HG02852 (cell line): ENCODE results near the gene GALNT5.
"Not testable (repeated sequence)": the region's sequence is repeated elsewhere in the genome, so short reads cannot be mapped to it uniquely, and the experiment has no call there.

Experiments used
- ATAC-seq: cut with Tn5 transposase; IDR thresholded peaks from one replicate; pipeline ENCODE4 v1.9.1; 2021; ENCODE audit warnings: mild to moderate bottlenecking, moderate library complexity; ENCODE audit not compliant: unreplicated experiment

GALNT5 gene, protein sequence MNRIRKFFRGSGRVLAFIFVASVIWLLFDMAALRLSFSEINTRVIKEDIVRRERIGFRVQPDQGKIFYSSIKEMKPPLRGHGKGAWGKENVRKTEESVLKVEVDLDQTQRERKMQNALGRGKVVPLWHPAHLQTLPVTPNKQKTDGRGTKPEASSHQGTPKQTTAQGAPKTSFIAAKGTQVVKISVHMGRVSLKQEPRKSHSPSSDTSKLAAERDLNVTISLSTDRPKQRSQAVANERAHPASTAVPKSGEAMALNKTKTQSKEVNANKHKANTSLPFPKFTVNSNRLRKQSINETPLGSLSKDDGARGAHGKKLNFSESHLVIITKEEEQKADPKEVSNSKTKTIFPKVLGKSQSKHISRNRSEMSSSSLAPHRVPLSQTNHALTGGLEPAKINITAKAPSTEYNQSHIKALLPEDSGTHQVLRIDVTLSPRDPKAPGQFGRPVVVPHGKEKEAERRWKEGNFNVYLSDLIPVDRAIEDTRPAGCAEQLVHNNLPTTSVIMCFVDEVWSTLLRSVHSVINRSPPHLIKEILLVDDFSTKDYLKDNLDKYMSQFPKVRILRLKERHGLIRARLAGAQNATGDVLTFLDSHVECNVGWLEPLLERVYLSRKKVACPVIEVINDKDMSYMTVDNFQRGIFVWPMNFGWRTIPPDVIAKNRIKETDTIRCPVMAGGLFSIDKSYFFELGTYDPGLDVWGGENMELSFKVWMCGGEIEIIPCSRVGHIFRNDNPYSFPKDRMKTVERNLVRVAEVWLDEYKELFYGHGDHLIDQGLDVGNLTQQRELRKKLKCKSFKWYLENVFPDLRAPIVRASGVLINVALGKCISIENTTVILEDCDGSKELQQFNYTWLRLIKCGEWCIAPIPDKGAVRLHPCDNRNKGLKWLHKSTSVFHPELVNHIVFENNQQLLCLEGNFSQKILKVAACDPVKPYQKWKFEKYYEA

GRCh38 chr2:157257312-157258252 is at the start of gene GALNT5:
TSS of gene GALNT5 (plus strand) at chr2:157257705. CDS start at chr2:157258083, 378 bp downstream.
- ATAC-seq = no peak

DNA sequence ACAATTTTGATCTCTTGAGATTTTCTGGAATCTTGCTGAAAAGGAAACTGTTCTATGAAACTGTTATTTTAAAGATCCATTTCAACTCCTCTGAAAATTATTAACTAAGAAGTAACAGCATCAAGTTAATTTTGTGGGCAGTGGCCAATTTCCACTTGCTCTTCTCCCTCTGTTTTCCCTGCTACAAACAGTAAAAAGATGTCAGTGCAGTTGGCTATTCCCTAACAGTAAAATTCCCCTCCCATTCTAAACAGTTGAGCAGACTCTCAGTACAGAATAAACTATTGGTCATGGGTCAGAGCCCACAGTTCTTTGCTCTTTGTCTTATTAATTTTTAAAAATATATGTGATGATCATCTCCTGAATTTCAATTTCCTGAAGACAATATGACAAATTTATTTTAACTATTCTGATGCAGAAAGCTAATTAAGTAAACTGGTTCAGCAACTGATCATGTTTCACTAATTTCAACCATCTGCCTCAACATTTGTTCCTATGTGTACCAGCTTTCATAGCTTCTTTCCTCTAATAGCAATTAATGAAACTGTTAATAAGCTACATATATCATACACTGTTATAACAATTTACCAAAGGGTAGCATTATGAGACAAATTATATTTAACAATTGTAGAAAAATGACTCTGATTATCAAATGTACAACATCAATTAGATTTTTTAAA is 41.1 kb upstream of the GALNT5 start:
- ATAC-seq = no peak

DNA sequence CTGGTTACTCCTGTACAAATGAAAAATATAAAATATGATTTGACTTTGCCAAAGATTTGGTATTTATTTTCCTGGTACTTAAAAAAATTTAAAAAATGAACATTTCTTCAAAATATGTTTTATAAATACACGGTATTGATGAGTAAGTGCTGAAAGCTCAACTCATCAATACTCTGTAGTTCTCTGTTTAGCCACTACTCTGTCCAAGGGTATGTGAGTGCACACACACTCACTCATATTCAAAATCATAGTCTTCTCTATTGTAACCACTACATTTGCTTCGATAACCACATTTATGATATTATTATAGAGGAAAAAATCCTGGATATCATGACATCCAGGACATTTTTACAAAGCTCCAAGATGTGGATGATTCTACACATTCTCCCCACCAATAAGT is 40.1 kb upstream of the GALNT5 start:
- no peak for ATAC-seq

DNA sequence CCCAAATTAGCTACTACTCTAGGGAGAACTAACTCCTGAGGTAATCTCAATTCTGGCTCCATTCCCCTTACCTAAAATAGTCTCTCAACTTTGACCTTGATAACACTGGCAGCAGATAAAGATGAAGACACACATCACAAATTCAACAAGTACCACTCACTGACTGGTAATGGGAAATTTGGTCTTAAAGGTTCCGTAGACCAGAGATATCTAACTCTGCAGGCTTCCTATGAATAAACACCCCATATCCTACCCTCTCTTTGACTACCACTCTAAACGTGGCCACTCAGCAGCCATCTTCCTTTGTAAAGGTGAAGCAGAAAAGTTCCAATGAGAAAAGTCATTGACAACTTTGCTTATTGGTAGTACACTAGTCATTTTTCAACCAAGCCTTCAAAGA is 38.6 kb upstream of the GALNT5 start:
- no peak for ATAC-seq

- ATAC-seq = no peak
Measured at GRCh38 chr2:157220502-157220901, 37.0 kb upstream of the GALNT5 start.

DNA sequence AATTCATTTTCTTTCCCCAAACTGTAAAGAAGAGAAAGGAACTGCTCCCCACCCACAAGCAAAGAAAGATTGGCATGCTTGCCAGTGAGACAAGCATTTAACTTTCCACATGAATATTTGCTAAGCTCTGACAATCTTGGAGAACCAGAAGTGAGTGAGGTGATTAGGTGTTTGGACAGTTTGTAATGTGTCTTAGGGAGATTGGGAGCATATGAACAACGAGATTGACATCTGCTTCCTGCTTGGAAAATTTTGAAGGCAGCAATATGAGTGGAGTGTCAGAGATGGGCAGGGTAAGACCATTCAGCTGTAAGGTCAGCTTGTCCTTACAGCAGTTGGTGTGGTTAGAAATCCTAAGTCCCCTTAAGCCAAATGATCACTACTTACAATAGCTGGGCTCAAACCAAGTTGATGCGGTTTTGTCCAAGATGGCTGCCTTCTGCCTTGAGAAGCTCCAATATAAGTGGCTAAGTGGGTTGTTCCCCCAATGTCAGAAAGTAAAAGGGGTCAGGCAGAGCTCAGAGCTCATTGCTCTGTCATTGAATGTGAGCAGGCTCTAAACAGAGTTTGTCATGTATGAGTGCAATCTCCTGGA is 36.0 kb upstream of the GALNT5 start:
- no peak for ATAC-seq

DNA sequence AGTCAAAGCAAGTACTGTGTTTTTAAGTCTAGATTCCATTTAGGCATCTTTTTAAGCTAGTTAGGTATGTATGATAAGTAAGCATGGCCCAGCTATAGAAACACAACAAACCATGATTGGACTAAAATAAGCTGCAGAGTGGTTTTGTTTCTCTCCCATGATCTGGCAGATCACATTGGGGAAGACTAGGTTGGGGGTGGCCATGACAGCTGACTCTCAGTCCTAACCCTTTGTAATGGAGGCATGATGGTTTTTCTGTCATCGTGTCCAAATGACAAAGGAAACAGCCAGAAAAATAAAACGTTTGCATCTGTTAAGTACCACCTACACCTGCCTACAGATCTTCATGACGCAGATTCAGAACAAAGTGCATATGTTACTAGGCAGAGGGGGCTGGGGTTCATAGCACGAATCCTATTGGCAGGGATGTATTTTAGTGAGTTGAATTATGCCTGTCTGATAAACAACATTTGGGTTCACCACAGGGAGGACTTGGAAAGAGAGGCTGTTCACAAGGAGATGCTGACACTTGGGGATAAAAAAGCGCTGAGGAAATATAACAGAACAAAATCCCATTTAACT is 33.8 kb upstream of the GALNT5 start:
- no peak for ATAC-seq

- ATAC-seq = not testable (repeated sequence)
Measured at GRCh38 chr2:157224448-157224847, 33.1 kb upstream of the GALNT5 start.

DNA sequence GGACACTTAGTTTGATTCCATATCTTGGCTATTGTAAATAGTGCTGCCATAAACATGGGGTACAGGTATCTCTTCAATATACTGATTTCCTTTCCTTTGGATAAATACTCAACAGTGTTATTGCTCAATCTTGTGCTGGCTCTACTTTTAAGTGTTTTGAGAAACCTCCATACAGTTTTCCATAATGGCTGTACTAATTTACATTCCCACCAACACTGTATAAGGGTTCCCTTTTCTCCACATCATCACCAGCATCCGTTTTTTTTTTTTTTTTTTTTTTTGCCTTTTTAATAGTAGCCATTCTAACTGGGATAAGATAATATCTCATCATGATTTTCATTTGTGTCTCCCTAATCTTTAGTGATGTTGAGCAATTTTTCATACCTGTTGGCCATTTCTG is 29.9 kb upstream of the GALNT5 start:
- ATAC-seq = no peak

DNA sequence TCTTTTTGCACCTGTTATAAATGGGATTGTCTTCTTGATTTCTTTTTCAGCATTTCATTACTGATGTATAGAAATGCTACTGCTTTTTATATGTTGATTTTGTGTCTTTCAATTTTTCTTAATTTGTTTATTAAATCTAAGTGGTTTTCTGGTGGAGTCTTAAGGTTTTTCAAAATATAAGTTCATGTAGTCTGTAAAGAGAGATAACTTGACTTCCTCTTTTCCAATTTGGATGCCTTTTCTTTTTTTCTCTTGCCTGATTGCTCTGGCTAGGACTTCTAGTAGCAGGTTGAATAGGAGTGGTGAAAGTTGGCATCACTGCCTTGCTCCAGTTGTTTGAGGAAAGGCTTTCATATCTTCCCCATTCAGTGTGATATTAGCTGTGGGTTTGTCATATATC is 28.6 kb upstream of the GALNT5 start:
- ATAC-seq = no peak

GRCh38 chr2:157229572-157229971 is 27.9 kb upstream of the GALNT5 start:
- ATAC-seq = no peak

- no peak for ATAC-seq
Measured at GRCh38 chr2:157231476-157231875, 26.0 kb upstream of the GALNT5 start.

DNA sequence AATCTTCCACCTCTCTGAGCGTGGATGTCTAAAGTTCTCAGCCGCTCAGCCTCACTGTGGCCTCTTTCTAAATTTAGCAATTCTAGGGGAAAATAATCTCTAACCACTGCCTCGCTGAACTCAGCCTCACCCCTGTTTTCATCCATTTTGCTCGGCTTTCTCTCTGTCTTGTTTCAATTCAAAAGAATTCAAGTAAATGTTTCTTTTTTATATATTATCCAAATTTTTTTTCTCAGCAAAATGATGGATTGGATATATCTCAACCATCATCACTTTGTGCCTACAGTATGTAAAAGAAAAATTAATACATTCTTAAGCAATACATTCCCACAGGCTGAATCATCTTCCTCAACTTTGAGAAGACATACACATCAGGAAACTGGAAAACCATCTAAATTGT is 24.0 kb upstream of the GALNT5 start:
- ATAC-seq = no peak

- no peak for ATAC-seq
Measured at GRCh38 chr2:157236404-157236803, 21.1 kb upstream of the GALNT5 start.

- no peak for ATAC-seq
Measured at GRCh38 chr2:157238296-157238695, 19.2 kb upstream of the GALNT5 start.

DNA sequence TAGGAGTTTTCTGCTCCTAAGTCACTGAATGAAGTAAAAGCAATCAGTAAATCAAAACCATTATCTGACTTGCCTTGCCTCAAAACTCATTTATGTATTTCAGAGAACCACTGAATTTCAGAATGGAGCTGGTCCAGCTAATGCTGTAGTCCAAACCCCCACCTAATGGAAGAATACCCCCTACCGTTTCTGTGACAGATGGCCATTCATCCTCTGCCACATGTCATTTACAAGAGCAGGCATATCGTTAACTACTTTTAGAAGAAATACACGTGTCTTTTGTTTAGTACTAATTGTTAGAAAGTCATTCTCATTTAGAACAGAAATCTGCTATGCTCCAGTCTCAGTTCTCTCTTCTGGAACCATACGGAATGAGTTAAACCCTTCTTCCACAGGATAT is 12.8 kb upstream of the GALNT5 start:
- ATAC-seq = no peak

DNA sequence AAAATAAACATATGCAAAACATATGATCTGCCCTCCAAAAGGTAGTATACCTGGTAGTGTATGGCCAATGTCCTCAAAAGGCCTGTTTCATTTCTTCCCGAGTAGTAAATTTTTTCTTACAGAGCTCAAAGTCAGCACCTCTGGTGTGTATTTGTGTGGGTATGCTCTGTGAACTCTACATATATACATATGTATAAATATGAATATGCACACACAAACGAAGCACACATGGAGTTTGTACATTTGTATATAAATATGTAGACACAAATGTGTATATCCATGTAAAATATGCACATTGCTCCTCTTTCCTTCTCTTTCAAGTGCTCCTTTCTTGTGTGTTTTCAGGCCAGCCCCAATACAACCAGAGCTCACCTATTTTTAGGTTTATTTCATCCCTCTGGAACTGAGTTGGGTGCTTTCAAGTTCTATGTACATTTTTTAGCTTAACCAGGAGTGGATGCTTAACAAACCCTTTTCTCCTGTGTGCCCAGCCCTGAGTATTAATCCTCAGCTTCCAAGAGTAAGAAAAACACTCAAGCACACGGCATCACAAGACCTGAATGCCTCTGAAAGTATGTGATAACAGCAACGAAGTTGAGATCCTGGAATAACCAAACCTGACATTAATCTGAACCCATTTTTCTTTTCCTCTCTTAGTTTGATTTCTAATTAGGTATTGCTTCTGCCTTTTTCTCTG is 12.2 kb upstream of the GALNT5 start:
- no peak for ATAC-seq

- ATAC-seq = peak; percentile 100
Measured at GRCh38 chr2:157245846-157246764, 11.4 kb upstream of the GALNT5 start.
